ENCODE results near the gene ACTL6A. TPM values are rescaled to one million over a fixed set of nuclear protein-coding genes. Genes with fewer than 3 reads are reported as not detected.
"Not testable (repeated sequence)": the region's sequence is repeated elsewhere in the genome, so short reads cannot be mapped to it uniquely, and the experiment has no call there.

ACTL6A gene
- total RNA-seq: 10 to 100 TPM; 40.8 to 72.2 (median 49.8) TPM

DNA sequence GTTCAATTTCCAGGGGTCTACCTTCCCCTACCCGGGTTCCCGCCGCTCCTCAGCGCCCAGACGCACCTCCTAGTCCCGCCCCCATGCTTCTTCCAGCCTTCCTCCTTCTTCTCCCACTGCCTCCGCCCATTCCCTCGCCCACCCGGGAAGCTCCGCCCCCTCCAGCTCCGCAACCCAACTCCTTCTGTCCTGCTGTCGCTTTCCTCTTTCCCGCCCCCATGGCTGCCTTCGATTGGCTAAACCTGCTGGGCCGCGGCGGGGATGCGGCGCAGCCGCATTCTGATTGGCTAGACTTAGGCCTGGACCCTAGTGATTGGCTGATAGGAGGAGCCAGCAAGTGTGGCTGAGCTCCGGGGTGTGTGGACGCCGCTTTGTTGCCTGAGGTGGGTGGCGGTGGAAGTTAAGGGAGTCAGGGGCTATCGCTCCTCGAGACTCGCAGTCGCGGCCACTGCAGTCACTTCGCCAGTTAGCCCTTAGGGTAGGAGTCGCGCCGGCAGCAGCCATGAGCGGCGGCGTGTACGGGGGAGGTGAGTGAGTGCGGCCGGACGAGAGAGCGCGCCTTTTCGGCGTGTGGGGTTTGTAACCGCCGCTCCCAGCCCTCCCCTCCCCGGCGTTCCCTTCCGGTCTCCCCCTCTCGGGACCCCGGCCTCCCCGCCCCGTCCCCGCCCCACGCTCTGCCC is at the start of gene ACTL6A:
Gene ACTL6A (plus strand): TSS at position 336 of the 680 bp plus-strand sequence. CDS start 167 bp downstream, at position 503.
- H3K27ac ChIP-seq: peak within 1 kb of the TSS; percentile 28 to 78 (median 57)
- 0 to 2% methylated on average over 25 to 34 of the region's 55 CpGs for WGBS, 2 donors
- H3K4me3 ChIP-seq (replicated peaks in 1 of 3): peak within 1 kb of the TSS; percentile 63 to 84 (median 74)
- TF ChIP-seq, protein P1, sequence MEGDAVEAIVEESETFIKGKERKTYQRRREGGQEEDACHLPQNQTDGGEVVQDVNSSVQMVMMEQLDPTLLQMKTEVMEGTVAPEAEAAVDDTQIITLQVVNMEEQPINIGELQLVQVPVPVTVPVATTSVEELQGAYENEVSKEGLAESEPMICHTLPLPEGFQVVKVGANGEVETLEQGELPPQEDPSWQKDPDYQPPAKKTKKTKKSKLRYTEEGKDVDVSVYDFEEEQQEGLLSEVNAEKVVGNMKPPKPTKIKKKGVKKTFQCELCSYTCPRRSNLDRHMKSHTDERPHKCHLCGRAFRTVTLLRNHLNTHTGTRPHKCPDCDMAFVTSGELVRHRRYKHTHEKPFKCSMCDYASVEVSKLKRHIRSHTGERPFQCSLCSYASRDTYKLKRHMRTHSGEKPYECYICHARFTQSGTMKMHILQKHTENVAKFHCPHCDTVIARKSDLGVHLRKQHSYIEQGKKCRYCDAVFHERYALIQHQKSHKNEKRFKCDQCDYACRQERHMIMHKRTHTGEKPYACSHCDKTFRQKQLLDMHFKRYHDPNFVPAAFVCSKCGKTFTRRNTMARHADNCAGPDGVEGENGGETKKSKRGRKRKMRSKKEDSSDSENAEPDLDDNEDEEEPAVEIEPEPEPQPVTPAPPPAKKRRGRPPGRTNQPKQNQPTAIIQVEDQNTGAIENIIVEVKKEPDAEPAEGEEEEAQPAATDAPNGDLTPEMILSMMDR (IDR thresholded peaks at IDR 0.05): no peak
- peak in 1 of 2 donors; percentile 83 for TF ChIP-seq POLR2A (IDR thresholded peaks at IDR 0.05)
- peak; percentile 100 for DNase-seq
- H3K4me1 ChIP-seq: peaks cover 6 to 8% of the 10 kb centered on the region in 2 donors
- no peaks in the 10 kb centered on the region for H3K27me3 ChIP-seq
- no peaks in the 10 kb centered on the region for H3K36me3 ChIP-seq
- intact Hi-C loops (cut with DNase I): no loop called here
- no peaks in the 10 kb centered on the region for H3K9me3 ChIP-seq

DNA sequence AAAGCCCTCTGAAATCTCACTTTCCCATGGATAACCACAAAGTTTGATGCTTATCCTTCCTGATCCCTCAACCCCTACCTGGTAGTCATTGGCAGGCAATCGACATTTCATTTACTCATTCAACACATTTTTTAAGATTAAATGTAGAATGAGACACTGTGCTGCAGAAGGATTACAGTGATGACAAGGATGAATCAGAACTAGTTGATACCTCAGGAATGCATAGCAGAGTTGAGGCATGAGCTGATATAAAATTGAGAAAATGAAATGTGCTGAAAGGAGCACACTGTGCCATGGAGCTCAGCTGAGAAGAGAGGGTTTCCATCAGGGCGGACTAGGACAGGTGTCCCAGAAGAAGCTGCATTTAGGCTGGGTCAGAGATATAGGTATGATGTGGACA is 48.9 kb upstream of the ACTL6A start:
- H3K27me3 ChIP-seq: no peaks in the 10 kb centered on the region
- TF ChIP-seq POLR2A (IDR thresholded peaks at IDR 0.05): no peak
- TF ChIP-seq, protein P1 (IDR thresholded peaks at IDR 0.05): no peak
- no peak for DNase-seq
- intact Hi-C loops (cut with DNase I): no loop called here
- no peaks in the 10 kb centered on the region for H3K9me3 ChIP-seq
- no peak overlapping the region for H3K27ac ChIP-seq
- H3K4me1 ChIP-seq: no peaks in the 10 kb centered on the region
- H3K4me3 ChIP-seq (replicated peaks in 1 of 3): no peak overlapping the region
- H3K36me3 ChIP-seq: no peaks in the 10 kb centered on the region
- 94 to 96% methylated on average over 2 of the region's 2 CpGs for WGBS, 2 donors

DNA sequence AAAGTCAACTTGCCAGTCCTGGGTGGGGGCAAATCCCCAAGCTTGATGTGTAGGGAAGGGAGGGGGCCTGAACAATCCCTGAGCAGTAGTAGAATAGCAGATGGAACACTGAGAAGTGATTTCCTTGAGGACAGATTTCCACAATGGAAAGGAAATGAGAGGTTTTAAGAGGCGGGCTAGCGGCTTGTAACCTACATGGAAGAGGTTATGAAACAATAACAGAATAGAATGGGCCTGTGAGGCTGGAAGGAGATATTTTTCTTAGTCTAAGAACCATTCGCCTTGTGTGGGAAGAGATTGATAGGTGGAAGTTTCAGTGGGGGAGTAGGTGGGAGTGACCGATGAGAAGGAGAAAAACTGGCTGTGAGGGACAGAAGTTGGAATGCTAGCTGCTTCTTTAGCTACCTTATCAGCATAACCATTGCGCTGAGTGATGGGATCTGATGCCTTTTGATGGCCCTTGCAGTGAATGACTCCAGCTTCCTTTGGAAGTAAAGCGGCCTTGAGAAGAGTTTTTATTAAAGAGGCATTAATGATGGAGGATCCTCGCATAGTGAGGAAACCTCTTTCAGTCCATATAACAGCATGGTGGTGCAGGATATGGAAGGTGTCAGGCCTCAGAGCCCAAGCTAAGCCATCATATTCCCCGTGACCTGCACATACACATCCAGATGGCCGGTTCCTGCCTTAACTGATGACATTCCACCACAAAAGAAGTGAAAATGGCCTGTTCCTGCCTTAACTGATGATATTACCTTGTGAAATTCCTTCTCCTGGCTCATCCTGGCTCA is 46.1 kb upstream of the ACTL6A start:
- H3K36me3 ChIP-seq; intact Hi-C loops (cut with DNase I): not testable (repeated sequence)
- WGBS, 2 donors: 87 to 91% methylated on average over 9 of the region's 9 CpGs

DNA sequence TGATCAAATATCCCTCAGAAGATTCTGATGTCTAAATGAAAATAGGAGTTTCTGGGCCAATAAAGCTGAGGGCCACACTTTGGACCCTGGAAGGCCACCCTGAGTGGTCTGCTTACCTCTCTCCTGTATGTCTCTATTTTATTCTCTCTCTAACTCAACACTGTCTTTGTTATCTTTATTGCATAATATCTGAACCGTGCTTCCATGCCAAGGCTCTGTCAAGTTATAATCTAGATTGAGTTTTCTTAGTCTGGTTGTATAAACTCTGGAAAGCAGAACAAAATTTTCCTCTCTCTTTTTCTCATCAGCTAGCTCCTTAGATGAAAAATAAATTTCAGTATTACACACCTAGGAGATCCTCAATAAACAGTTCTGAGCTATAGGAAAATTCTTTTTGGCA is 36.2 kb upstream of the ACTL6A start:
- no peak for DNase-seq
- intact Hi-C loops (cut with DNase I): no loop called here
- Histone ChIP-seq H3K9me3 (no peaks in the 10 kb centered on the region), H3K27ac (no peak overlapping the region), H3K36me3 (no peaks in the 10 kb centered on the region), H3K4me1 (peaks cover 6 to 11% of the 10 kb centered on the region in 2 donors), H3K4me3 (replicated peaks in 1 of 3) (no peak overlapping the region), H3K27me3 (no peaks in the 10 kb centered on the region)
- WGBS, 2 donors: 2 to 4% methylated on average over 1 of the region's 1 CpG
- no peak for TF ChIP-seq POLR2A (IDR thresholded peaks at IDR 0.05)
- TF ChIP-seq, protein P1 (IDR thresholded peaks at IDR 0.05): no peak

More for the DNA sequence above, 46.1 kb upstream of the ACTL6A start:
- not testable (repeated sequence) for DNase-seq; H3K4me1 ChIP-seq; H3K27ac ChIP-seq; H3K27me3 ChIP-seq; H3K4me3 ChIP-seq (replicated peaks in 1 of 3); H3K9me3 ChIP-seq

DNA sequence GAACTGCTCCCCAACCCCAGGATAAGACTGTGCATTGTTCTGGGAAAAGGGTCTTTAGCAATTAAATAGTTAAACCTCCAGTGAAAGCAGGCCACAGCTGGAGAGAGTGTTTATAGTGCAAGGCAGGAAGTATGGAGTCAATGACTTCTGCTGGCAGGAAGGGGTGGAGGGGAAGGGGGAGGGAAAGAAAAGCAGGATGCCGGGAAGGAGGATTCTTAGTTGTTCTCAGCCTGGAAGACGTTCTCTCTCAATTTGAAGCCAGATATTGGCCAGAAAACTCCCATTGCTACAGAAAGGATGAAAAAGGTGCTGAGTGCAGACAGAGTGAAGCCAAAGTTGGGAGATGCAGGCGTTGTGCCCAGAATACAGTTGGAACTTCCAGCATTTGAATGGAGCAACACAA is 35.7 kb upstream of the ACTL6A start:
- no peak overlapping the region for H3K27ac ChIP-seq
- no peaks in the 10 kb centered on the region for H3K9me3 ChIP-seq
- 6 to 10% methylated on average over 3 of the region's 3 CpGs for WGBS, 2 donors
- no peaks in the 10 kb centered on the region for H3K36me3 ChIP-seq
- H3K4me3 ChIP-seq (replicated peaks in 1 of 3): no peak overlapping the region
- H3K4me1 ChIP-seq: peaks cover 6 to 11% of the 10 kb centered on the region in 2 donors
- TF ChIP-seq, protein P1 (IDR thresholded peaks at IDR 0.05): no peak
- no peak for TF ChIP-seq POLR2A (IDR thresholded peaks at IDR 0.05)
- DNase-seq: peak; percentile 6 to 8
- no peaks in the 10 kb centered on the region for H3K27me3 ChIP-seq
- intact Hi-C loops (cut with DNase I): no loop called here

All from thyroid gland (tissue), 4 donors.